GM19239 (cell line): ENCODE results near the gene IQCM.

Experiments
- DNase-seq: peaks from one replicate; pipeline ENCODE4 v3.0.0; 2011; ENCODE audit warnings: low spot score; ENCODE audit not compliant: insufficient read length
- FAIRE-seq: peaks from 2 replicates; lab custom pipeline; 2011; peaks lifted over from hg19 to GRCh38; lab: Jason Lieb, UNC

Gene IQCM

GRCh38 chr4:149785696-149786431 lies 29.8 kb downstream of the IQCM start:
- DNase-seq = no peak

GRCh38 chr4:149784018-149784417 lies 31.6 kb downstream of the IQCM start:
- FAIRE-seq = no peak
- DNase-seq = no peak

More at GRCh38 chr4:149785696-149786431, 29.8 kb downstream of the IQCM start:
- no peak for FAIRE-seq

GRCh38 chr4:149781150-149781549 lies 34.5 kb downstream of the IQCM start:
- DNase-seq (no peak), FAIRE-seq (no peak)

GRCh38 chr4:149768477-149768876 lies 47.2 kb downstream of the IQCM start:
- no peak for FAIRE-seq
- DNase-seq = no peak

GRCh38 chr4:149766135-149766534 lies 49.5 kb downstream of the IQCM start:
- FAIRE-seq (no peak), DNase-seq (no peak)

GRCh38 chr4:149765630-149766029 lies 50.0 kb downstream of the IQCM start:
- FAIRE-seq = no peak
- no peak for DNase-seq

GRCh38 chr4:149755969-149756368 lies 59.7 kb downstream of the IQCM start:
- FAIRE-seq = no peak
- DNase-seq = no peak

- DNase-seq (no peak), FAIRE-seq (no peak)
Observed at GRCh38 chr4:149754526-149754925, 61.1 kb downstream of the IQCM start.

GRCh38 chr4:149752729-149753128 lies 62.9 kb downstream of the IQCM start:
- DNase-seq = no peak
- no peak for FAIRE-seq

GRCh38 chr4:149751174-149751573 lies 64.5 kb downstream of the IQCM start:
- no peak for FAIRE-seq

GRCh38 chr4:149749784-149750183 lies 65.9 kb downstream of the IQCM start:
- FAIRE-seq (no peak), DNase-seq (no peak)

More at GRCh38 chr4:149751174-149751573, 64.5 kb downstream of the IQCM start:
- DNase-seq = no peak

GRCh38 chr4:149747646-149748045 lies 68.0 kb downstream of the IQCM start:
- FAIRE-seq (no peak), DNase-seq (no peak)

- FAIRE-seq (no peak), DNase-seq (no peak)
Observed at GRCh38 chr4:149746276-149746675, 69.4 kb downstream of the IQCM start.

GRCh38 chr4:149741186-149741831 lies 74.3 kb downstream of the IQCM start:
- DNase-seq (no peak), FAIRE-seq (no peak)

- FAIRE-seq (no peak), DNase-seq (no peak)
Observed at GRCh38 chr4:149738156-149738555, 77.5 kb downstream of the IQCM start.

- DNase-seq = no peak
- FAIRE-seq = no peak
Observed at GRCh38 chr4:149735796-149736195, 79.8 kb downstream of the IQCM start.

- FAIRE-seq (no peak), DNase-seq (no peak)
Observed at GRCh38 chr4:149728444-149728843, 87.2 kb downstream of the IQCM start.

- DNase-seq = no peak
- no peak for FAIRE-seq
Observed at GRCh38 chr4:149727663-149728062, 88.0 kb downstream of the IQCM start.

GRCh38 chr4:149723065-149723464 lies 92.6 kb downstream of the IQCM start:
- FAIRE-seq = no peak
- DNase-seq = no peak

GRCh38 chr4:149719806-149720205 lies 95.8 kb downstream of the IQCM start:
- no peak for DNase-seq

GRCh38 chr4:149719357-149719756 lies 96.3 kb downstream of the IQCM start:
- DNase-seq (no peak), FAIRE-seq (no peak)

More at GRCh38 chr4:149719806-149720205, 95.8 kb downstream of the IQCM start:
- no peak for FAIRE-seq

- DNase-seq = no peak
- no peak for FAIRE-seq
Observed at GRCh38 chr4:149718500-149718899, 97.1 kb downstream of the IQCM start.
